ENCODE data around the gene TMEM129. TPM values are rescaled to one million over a fixed set of nuclear protein-coding genes. Genes with fewer than 3 reads are reported as not detected.

Gene TMEM129, protein sequence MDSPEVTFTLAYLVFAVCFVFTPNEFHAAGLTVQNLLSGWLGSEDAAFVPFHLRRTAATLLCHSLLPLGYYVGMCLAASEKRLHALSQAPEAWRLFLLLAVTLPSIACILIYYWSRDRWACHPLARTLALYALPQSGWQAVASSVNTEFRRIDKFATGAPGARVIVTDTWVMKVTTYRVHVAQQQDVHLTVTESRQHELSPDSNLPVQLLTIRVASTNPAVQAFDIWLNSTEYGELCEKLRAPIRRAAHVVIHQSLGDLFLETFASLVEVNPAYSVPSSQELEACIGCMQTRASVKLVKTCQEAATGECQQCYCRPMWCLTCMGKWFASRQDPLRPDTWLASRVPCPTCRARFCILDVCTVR
- 41.2 and 52.5 TPM in 2 replicates for total RNA-seq (2021)
- Bru-seq, nascent RNA = percentile 57 among the genes with signal in this experiment
- percentile 80 among the genes with signal in this experiment for BruChase-seq, experiment 1, labeled RNA remaining after a 2-hour chase
- percentile 79 among the genes with signal in this experiment for BruChase-seq, experiment 2, labeled RNA remaining after a 6-hour chase
- long read RNA-seq, transcript TMEM129-202 (4 exons, 2,810 nt) = major isoform, 63 of 89 reads
- long read RNA-seq, partial matches to known transcripts = 4 of 89 reads
- long read RNA-seq, other reads (novel, unspliced or antisense) = 18 of 89 reads

GRCh38 chr4:1721003-1721665, at the start of gene TMEM129, which contains the start of gene TACC3:
TSS of gene TMEM129 (minus strand) at chr4:1721323. CDS start at chr4:1720837, 486 bp downstream.
TSS of gene TACC3 (plus strand) at chr4:1721521. CDS start at chr4:1723422, 1,901 bp downstream.
- intact Hi-C loops (cut with micrococcal nuclease; ENCODE audit: unreplicated experiment) = loop anchor here (10.0 kb wide), 2 partner anchors 174 to 376 kb away; partner anchors contain the start of gene UVSSA
- DNase-seq = peak; percentile 95 to 97
- CTCF ChIA-PET = no interaction called here
- Histone ChIP-seq H4K20me1 (ENCODE audit: insufficient read depth) (peaks cover 19% of the 10 kb centered on the region; the same call in 1 of the 2 replicates), H3K4me1 (replicated peaks; ENCODE audit: insufficient read depth) (peaks cover 33% of the 10 kb centered on the region), H3K4me3 (peak within 1 kb of the TSS; percentile 93), H3K36me3 (ENCODE audit: low read depth) (0 out of 2 replicates have a peak, but pooled peaks cover 9% of the 10 kb centered on the region), H3K9me3 (ENCODE audit: insufficient read depth, low read depth) (no peaks in the 10 kb centered on the region), H3K27me3 (ENCODE audit: insufficient read depth, low read depth) (no peaks in the 10 kb centered on the region), H3F3A (ENCODE audit: insufficient read depth, low read depth) (peaks cover 33% of the 10 kb centered on the region; the same call in 1 of the 2 replicates), H2AFZ (peak within 1 kb of the TSS; percentile 74), H3K27ac (peak within 1 kb of the TSS; percentile 48), H3K79me2 (ENCODE audit: low read depth) (peaks cover 86% of the 10 kb centered on the region), H3K9me2 (ENCODE audit: insufficient read depth) (no peaks in the 10 kb centered on the region), H3K4me2 (peak within 1 kb of the TSS; percentile 95)
- BruUV-seq (replicated peaks) = no TSS peak
- POLR2A ChIA-PET (ENCODE audit: unreplicated experiment) = interaction anchor here (0.6 to 0.7 kb wide), 3 partner anchors 28 to 669 kb away, joined by 4 read pairs; no protein-coding TSS in a partner anchor
- TF ChIP-seq EZH2 (IDR thresholded peaks at IDR 0.05; ENCODE audit: low read depth) (no peak), CTCF (conservative IDR thresholded peaks at IDR 0.05) (no peak)

DNA sequence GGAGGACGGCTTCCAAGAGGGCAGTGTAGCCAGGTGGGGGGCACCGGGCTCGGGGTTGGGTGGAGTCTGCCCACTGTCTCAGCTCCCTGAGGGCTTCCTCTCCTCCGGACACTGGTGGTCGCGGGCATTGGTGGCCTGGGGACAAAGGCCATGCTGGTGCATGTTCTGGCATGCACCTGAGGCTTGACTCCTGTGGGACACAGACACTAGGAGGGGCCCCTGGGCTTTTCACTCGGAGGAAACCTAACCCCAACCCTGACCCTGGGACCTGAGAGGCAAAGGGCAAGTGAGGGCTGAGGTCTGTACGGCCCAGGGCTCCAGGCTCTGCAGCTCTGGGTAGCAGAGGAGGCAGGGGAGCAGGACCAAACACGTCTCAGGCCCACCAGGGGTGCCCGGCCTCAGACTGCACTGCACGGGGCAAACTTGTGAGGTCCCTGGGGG, 49.7 kb upstream of the TMEM129 start:
- intact Hi-C loops (cut with micrococcal nuclease; ENCODE audit: unreplicated experiment) = no loop called here
- Histone ChIP-seq H2AFZ (no peak overlapping the region), H3K4me2 (no peak overlapping the region), H3K4me1 (replicated peaks; ENCODE audit: insufficient read depth) (peaks cover 28% of the 10 kb centered on the region), H3K36me3 (ENCODE audit: low read depth) (no peaks in the 10 kb centered on the region), H3K79me2 (ENCODE audit: low read depth) (no peaks in the 10 kb centered on the region), H3K9me3 (ENCODE audit: insufficient read depth, low read depth) (no peaks in the 10 kb centered on the region), H3K27ac (no peak overlapping the region), H3K9me2 (ENCODE audit: insufficient read depth) (no peaks in the 10 kb centered on the region), H3F3A (ENCODE audit: insufficient read depth, low read depth) (peaks cover 5% of the 10 kb centered on the region; the same call in 1 of the 2 replicates), H3K27me3 (ENCODE audit: insufficient read depth, low read depth) (no peaks in the 10 kb centered on the region), H3K4me3 (no peak overlapping the region), H4K20me1 (ENCODE audit: insufficient read depth) (no peaks in the 10 kb centered on the region)
- no peak for TF ChIP-seq EZH2 (IDR thresholded peaks at IDR 0.05; ENCODE audit: low read depth)
- TF ChIP-seq CTCF (conservative IDR thresholded peaks at IDR 0.05) = no peak
- ChIA-PET CTCF (no interaction called here), POLR2A (ENCODE audit: unreplicated experiment) (no interaction called here)
- BruUV-seq (replicated peaks) = no TSS peak
- DNase-seq = no peak

DNA sequence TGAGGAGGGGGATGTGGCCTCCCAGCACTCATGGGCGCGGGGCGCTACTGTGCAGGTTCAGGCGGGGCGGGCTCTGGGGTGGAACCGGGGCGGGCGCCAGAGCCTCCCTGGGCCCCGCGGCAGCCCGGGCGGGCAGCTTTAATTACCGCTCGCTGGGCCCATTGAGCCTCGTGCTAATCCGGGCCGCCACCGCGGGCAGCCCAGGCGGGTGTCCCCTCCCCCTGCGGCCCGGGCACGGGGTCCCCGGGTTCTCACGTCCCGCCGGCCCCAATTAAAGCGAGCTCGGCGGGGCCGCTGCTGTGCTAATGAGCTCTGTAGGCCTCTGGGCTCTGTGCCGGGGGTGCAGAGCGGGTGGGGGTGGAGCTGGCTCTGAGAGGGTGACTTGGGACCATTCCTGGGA, 49.1 kb upstream of the TMEM129 start:
- no TSS peak for BruUV-seq (replicated peaks)
- Histone ChIP-seq H3F3A (ENCODE audit: insufficient read depth, low read depth) (peaks cover 5% of the 10 kb centered on the region; the same call in 1 of the 2 replicates), H3K9me2 (ENCODE audit: insufficient read depth) (no peaks in the 10 kb centered on the region), H3K36me3 (ENCODE audit: low read depth) (no peaks in the 10 kb centered on the region), H3K4me3 (no peak overlapping the region), H2AFZ (no peak overlapping the region), H3K4me2 (no peak overlapping the region), H3K27ac (no peak overlapping the region), H3K9me3 (ENCODE audit: insufficient read depth, low read depth) (no peaks in the 10 kb centered on the region), H3K27me3 (ENCODE audit: insufficient read depth, low read depth) (no peaks in the 10 kb centered on the region), H4K20me1 (ENCODE audit: insufficient read depth) (no peaks in the 10 kb centered on the region), H3K4me1 (replicated peaks; ENCODE audit: insufficient read depth) (peaks cover 30% of the 10 kb centered on the region), H3K79me2 (ENCODE audit: low read depth) (no peaks in the 10 kb centered on the region)
- no peak for TF ChIP-seq EZH2 (IDR thresholded peaks at IDR 0.05; ENCODE audit: low read depth)
- no peak for TF ChIP-seq CTCF (conservative IDR thresholded peaks at IDR 0.05)
- CTCF ChIA-PET = no interaction called here
- POLR2A ChIA-PET (ENCODE audit: unreplicated experiment) = no interaction called here
- no peak for DNase-seq
- intact Hi-C loops (cut with micrococcal nuclease; ENCODE audit: unreplicated experiment) = no loop called here

Data from PC-9 (cell line).